Breast epithelium (tissue), 3 donors: ENCODE results near the gene ENOX1.

Source experiments
- CTCF ChIP-seq, 3 donors: fragments of 450-650 bp; IDR thresholded peaks; one replicate each; pipeline ENCODE4 v1.5.1; 2016 to 2017; ENCODE audit warnings: antibody characterized with exemption in 3 of 3, mild to moderate bottlenecking in 3 of 3, moderate library complexity in 3 of 3
- POLR2AphosphoS5 ChIP-seq, 3 donors: sonication (generic); formaldehyde crosslinking; IDR thresholded peaks; one replicate each; pipeline ENCODE4 v1.6.1; 2017; ENCODE audit warnings: antibody characterized with exemption in 3 of 3

DNA sequence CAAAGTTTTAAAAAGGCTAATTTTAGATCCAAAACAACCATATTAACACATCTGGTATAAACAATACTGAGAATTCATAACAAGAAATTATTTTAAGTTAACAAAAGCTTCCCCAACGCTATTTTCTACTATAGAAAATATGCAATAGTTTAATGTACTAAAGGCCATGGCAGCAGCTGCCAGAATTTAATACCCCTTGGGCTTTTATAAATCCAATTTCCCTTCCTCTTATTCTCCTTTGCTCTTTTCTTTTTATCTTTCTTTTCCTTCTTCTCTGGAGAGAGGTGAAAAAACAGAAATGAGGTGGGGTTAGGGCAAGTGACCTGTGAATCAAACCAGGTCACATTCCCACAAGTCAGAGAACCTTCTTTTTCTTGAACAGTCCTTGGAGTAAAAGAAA lies 58.9 kb downstream of the ENOX1 start:
- TF ChIP-seq POLR2AphosphoS5 (IDR thresholded peaks at IDR 0.05) (no peak), CTCF (IDR thresholded peaks at IDR 0.05) (no peak)
